ENCODE measurements around the gene GTF3C6. TPM values are rescaled to one million over a fixed set of nuclear protein-coding genes. Genes with fewer than 3 reads are reported as not detected.

GTF3C6 gene
- total and polyA plus RNA-seq, 2 of the 13 experiments (the other 11 are each of a cell fraction or from before 2014, with no cell fraction given), result 21.6 to 160 TPM

GRCh38 chr6:110958329-110959192 is at the start of gene GTF3C6 (continued):
- TF ChIP-seq, protein P1, sequence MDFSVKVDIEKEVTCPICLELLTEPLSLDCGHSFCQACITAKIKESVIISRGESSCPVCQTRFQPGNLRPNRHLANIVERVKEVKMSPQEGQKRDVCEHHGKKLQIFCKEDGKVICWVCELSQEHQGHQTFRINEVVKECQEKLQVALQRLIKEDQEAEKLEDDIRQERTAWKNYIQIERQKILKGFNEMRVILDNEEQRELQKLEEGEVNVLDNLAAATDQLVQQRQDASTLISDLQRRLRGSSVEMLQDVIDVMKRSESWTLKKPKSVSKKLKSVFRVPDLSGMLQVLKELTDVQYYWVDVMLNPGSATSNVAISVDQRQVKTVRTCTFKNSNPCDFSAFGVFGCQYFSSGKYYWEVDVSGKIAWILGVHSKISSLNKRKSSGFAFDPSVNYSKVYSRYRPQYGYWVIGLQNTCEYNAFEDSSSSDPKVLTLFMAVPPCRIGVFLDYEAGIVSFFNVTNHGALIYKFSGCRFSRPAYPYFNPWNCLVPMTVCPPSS (IDR thresholded peaks at IDR 0.05), result no peak
- TF ChIP-seq U2AF1 (optimal IDR thresholded peaks at IDR 0.05; ENCODE audit: low read depth, low read length), result no peak
- peak; percentile 52 for TF ChIP-seq GABPA (IDR thresholded peaks at IDR 0.05; ENCODE audit: low read depth, low read length)
- TF ChIP-seq GABPA (CRISPR knock-in tag; IDR thresholded peaks at IDR 0.05; ENCODE audit: low read depth), result peak; percentile 88
- TF ChIP-seq JARID2 (CRISPR knock-in tag; IDR thresholded peaks at IDR 0.05; ENCODE audit: insufficient replicate concordance), result peak; percentile 95
- TF ChIP-seq MTA3 (CRISPR knock-in tag; IDR thresholded peaks at IDR 0.05), result no peak
- peak; percentile 95 for TF ChIP-seq ZNF724P (CRISPR knock-in tag; IDR thresholded peaks at IDR 0.05; ENCODE audit: borderline replicate concordance)
- TF ChIP-seq, protein P2, sequence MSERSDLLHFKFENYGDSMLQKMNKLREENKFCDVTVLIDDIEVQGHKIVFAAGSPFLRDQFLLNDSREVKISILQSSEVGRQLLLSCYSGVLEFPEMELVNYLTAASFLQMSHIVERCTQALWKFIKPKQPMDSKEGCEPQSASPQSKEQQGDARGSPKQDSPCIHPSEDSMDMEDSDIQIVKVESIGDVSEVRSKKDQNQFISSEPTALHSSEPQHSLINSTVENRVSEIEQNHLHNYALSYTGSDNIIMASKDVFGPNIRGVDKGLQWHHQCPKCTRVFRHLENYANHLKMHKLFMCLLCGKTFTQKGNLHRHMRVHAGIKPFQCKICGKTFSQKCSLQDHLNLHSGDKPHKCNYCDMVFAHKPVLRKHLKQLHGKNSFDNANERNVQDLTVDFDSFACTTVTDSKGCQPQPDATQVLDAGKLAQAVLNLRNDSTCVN (CRISPR knock-in tag; IDR thresholded peaks at IDR 0.05; ENCODE audit: borderline replicate concordance), result 0 out of 2 replicates have a peak, but pooled peaks have one; percentile 83
- TF ChIP-seq PLRG1 (conservative IDR thresholded peaks at IDR 0.05), result no peak
- TF ChIP-seq SNRNP70 (IDR thresholded peaks at IDR 0.05; ENCODE audit: low read depth, low read length), result no peak
- TF ChIP-seq, protein P3, sequence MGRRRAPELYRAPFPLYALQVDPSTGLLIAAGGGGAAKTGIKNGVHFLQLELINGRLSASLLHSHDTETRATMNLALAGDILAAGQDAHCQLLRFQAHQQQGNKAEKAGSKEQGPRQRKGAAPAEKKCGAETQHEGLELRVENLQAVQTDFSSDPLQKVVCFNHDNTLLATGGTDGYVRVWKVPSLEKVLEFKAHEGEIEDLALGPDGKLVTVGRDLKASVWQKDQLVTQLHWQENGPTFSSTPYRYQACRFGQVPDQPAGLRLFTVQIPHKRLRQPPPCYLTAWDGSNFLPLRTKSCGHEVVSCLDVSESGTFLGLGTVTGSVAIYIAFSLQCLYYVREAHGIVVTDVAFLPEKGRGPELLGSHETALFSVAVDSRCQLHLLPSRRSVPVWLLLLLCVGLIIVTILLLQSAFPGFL (CRISPR knock-in tag; IDR thresholded peaks at IDR 0.05), result no peak
- 0 out of 2 replicates have a peak, but pooled peaks have one; percentile 43 for TF ChIP-seq DNMT1 (CRISPR knock-in tag; IDR thresholded peaks at IDR 0.05)
- TF ChIP-seq AHR (CRISPR knock-in tag; IDR thresholded peaks at IDR 0.05), result no peak; the same call in 1 of the 2 replicates
- TF ChIP-seq ZNF33B (CRISPR knock-in tag; IDR thresholded peaks at IDR 0.05), result peak; percentile 73; the same call in 1 of the 2 replicates
- peak; percentile 100 for TF ChIP-seq HOXA3 (CRISPR knock-in tag; IDR thresholded peaks at IDR 0.05)
- peak; percentile 93 for TF ChIP-seq ZNF501 (CRISPR knock-in tag; IDR thresholded peaks at IDR 0.05)
- peak; percentile 82 for TF ChIP-seq ZNF317 (CRISPR knock-in tag; IDR thresholded peaks at IDR 0.05)
- TF ChIP-seq REST (IDR thresholded peaks at IDR 0.05; ENCODE audit: borderline replicate concordance in 1 of 2, low read depth in 1 of 2, low read length in 2 of 2), result no peak; a peak in 1 of 4 replicates
- no peak for TF ChIP-seq SMARCE1 (IDR thresholded peaks at IDR 0.05; ENCODE audit: borderline replicate concordance)
- TF ChIP-seq HIC2 (CRISPR knock-in tag; IDR thresholded peaks at IDR 0.05; ENCODE audit: low read depth), result peak; percentile 44; the same call in 1 of the 2 replicates
- TF ChIP-seq ZNF674 (CRISPR knock-in tag; IDR thresholded peaks at IDR 0.05; ENCODE audit: low read depth), result peak; percentile 85; the same call in 1 of the 2 replicates
